OCI-LY7 (cell line): ENCODE data around the gene CDADC1.

Source experiments
- CTCF ChIP-seq: fragments of 200-600 bp; sonication (generic); conservative IDR thresholded peaks from 2 replicates; pipeline ENCODE4 v1.5.1; 2014; ENCODE audit warnings: mild to moderate bottlenecking, antibody characterized with exemption, low read length, moderate library complexity, mixed read lengths
- EZH2phosphoT487 ChIP-seq: fragments of 200-600 bp; sonication (generic); IDR thresholded peaks from 2 replicates; pipeline ENCODE4 v1.6.1; 2018; ENCODE audit warnings: low read depth, borderline replicate concordance, mild to moderate bottlenecking, mixed run types, antibody characterized with exemption, low read length, moderate library complexity, mixed read lengths

- TF ChIP-seq CTCF, result no peak
- TF ChIP-seq EZH2phosphoT487, result no peak
These were observed 32.2 kb downstream of the CDADC1 start for GRCh38 chr13:49279885-49280284.
